SU-DHL-6 (cell line): ENCODE data around the gene ARHGEF11.

Experiments used
- EZH2phosphoT487 ChIP-seq: fragments of 200-600 bp; sonication (generic), shearing (Covaris generic); conservative IDR thresholded peaks from 2 replicates; pipeline ENCODE4 v1.6.1; 2018; ENCODE audit warnings: mild to moderate bottlenecking, antibody characterized with exemption, low read length, moderate library complexity, mixed read lengths
- TF ChIP-seq, protein P1 (sequence below): fragments of 200-600 bp; sonication (generic); IDR thresholded peaks from one replicate; pipeline ENCODE4 v1.5.1; 2017; ENCODE audit warnings: antibody characterized with exemption, mild to moderate bottlenecking, low read length, moderate library complexity; ENCODE audit not compliant: insufficient read depth, poor library complexity, severe bottlenecking

DNA sequence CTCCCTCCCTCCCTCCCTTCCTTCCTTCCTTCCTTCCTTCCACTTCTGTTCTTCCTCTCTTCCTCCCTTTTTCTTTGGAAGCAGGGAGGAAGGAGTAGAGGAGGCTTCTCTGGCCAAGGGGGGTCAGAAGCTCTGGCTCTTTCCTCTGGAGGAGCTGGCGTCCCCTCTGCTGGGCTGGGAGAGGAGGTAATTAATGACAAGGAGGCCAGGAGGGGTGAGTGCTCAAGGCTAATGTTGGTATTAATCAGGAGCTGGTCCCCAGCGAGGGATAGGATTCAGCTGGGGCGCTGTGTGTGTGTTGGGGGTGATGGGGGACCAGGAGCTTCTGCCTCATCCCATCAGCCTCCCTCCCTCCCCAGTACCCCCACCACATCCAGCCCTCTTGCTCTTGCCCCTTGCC is 158.2 kb downstream of the ARHGEF11 start:
- TF ChIP-seq, protein P1, sequence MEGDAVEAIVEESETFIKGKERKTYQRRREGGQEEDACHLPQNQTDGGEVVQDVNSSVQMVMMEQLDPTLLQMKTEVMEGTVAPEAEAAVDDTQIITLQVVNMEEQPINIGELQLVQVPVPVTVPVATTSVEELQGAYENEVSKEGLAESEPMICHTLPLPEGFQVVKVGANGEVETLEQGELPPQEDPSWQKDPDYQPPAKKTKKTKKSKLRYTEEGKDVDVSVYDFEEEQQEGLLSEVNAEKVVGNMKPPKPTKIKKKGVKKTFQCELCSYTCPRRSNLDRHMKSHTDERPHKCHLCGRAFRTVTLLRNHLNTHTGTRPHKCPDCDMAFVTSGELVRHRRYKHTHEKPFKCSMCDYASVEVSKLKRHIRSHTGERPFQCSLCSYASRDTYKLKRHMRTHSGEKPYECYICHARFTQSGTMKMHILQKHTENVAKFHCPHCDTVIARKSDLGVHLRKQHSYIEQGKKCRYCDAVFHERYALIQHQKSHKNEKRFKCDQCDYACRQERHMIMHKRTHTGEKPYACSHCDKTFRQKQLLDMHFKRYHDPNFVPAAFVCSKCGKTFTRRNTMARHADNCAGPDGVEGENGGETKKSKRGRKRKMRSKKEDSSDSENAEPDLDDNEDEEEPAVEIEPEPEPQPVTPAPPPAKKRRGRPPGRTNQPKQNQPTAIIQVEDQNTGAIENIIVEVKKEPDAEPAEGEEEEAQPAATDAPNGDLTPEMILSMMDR, result no peak
- no peak for TF ChIP-seq EZH2phosphoT487
